GM12892 (cell line): ENCODE data around the gene KNL1.

Experiments
- POLR2AphosphoS5 ChIP-seq: IDR thresholded peaks from 2 replicates; pipeline ENCODE4 v1.6.1; 2011; ENCODE audit warnings: low read depth, low read length, control low read depth
- TAF1 ChIP-seq: IDR thresholded peaks from 2 replicates; pipeline ENCODE4 v1.6.1; 2011; ENCODE audit warnings: low read depth, mild to moderate bottlenecking, control low read depth, low read length, borderline replicate concordance

GRCh38 chr15:40695469-40695890 lies 101.4 kb downstream of the KNL1 start:
- TF ChIP-seq POLR2AphosphoS5 (no peak), TAF1 (no peak)
